Measurements from ENCODE around the gene AFP. TPM values are rescaled to one million over a fixed set of nuclear protein-coding genes. Genes with fewer than 3 reads are reported as not detected.

The AFP gene
- total RNA-seq, 1 experiment from 2014 or later = not detected

DNA sequence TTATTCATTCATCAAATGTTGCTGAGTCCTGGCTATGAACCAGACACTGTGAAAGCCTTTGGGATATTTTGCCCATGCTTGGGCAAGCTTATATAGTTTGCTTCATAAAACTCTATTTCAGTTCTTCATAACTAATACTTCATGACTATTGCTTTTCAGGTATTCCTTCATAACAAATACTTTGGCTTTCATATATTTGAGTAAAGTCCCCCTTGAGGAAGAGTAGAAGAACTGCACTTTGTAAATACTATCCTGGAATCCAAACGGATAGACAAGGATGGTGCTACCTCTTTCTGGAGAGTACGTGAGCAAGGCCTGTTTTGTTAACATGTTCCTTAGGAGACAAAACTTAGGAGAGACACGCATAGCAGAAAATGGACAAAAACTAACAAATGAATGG lies 1.7 kb upstream of the AFP start:
- intact Hi-C loops (cut with micrococcal nuclease; ENCODE audit: unreplicated experiment) = no loop called here
- CTCF ChIA-PET = no interaction called here

DNA sequence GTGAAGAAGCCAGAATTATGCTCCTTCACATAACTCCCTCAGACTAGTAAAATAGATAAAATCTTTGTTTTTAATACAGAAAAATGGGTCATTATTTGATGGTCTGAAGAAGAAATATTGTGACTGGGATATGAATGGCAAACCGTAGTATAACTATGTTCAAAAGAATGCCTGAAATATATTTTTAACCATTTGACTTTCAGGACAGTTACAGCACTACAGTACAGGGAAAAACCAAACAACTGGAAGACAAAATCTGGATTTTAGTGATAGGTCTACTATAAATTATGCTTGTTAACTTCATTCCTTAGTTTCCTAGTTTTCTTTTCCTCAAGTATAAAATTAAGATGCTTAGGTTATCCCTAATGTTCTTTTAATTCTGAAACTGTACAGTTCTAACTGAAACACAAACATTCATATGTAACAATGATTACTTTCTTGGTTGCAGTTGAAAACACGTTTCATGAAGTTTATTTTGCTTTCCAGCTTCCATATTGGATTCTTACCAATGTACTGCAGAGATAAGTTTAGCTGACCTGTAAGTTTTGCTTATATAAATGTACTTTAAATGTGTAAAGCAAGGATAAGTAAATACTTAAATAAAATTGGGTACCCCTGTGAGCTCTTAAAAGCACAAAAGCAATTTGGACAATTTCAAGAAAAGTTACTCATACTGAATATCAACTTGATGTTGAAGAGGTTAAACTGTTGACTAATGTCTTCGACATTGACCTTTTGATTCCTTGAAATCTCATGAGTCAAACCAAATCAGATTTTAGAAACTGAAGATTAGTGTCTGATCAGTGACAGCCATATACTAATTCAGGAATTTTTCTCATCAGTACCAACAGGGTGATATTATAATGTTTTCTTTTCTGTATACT lies 895 bp downstream of the AFP start:
- POLR2A ChIA-PET (ENCODE audit: low non-redundant PET) = no interaction called here

More for the DNA sequence above, 1.7 kb upstream of the AFP start:
- Histone ChIP-seq H3K9me3 (ENCODE audit: low read depth, low read length, poor library complexity, severe bottlenecking) (no peaks in the 10 kb centered on the region), H3K4me3 (ENCODE audit: low read depth, low read length, poor library complexity, severe bottlenecking) (no peak overlapping the region), H3K27ac (ENCODE audit: low read depth, low read length, poor library complexity, severe bottlenecking) (no peak overlapping the region), H3K27me3 (replicated peaks; ENCODE audit: insufficient read depth, low read depth, low read length, poor library complexity) (no peaks in the 10 kb centered on the region), H3K36me3 (ENCODE audit: insufficient read depth, low read length, poor library complexity, severe bottlenecking) (no peaks in the 10 kb centered on the region), H3K4me1 (ENCODE audit: insufficient read depth, low read length, poor library complexity, severe bottlenecking) (no peaks in the 10 kb centered on the region)
- BruUV-seq (replicated peaks) = no TSS peak
- POLR2A ChIA-PET (ENCODE audit: low non-redundant PET) = no interaction called here
- TF ChIP-seq, protein P1, sequence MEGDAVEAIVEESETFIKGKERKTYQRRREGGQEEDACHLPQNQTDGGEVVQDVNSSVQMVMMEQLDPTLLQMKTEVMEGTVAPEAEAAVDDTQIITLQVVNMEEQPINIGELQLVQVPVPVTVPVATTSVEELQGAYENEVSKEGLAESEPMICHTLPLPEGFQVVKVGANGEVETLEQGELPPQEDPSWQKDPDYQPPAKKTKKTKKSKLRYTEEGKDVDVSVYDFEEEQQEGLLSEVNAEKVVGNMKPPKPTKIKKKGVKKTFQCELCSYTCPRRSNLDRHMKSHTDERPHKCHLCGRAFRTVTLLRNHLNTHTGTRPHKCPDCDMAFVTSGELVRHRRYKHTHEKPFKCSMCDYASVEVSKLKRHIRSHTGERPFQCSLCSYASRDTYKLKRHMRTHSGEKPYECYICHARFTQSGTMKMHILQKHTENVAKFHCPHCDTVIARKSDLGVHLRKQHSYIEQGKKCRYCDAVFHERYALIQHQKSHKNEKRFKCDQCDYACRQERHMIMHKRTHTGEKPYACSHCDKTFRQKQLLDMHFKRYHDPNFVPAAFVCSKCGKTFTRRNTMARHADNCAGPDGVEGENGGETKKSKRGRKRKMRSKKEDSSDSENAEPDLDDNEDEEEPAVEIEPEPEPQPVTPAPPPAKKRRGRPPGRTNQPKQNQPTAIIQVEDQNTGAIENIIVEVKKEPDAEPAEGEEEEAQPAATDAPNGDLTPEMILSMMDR (conservative IDR thresholded peaks at IDR 0.05; ENCODE audit: low read depth, low read length) = peak; percentile 34; the same call in 1 of the 2 replicates
- no peak for TF ChIP-seq EZH2 (IDR thresholded peaks at IDR 0.05; ENCODE audit: borderline replicate concordance, low read depth, low read length, poor library complexity, severe bottlenecking)
- DNase-seq (ENCODE audit: low spot score) = peak; percentile 10

DNA sequence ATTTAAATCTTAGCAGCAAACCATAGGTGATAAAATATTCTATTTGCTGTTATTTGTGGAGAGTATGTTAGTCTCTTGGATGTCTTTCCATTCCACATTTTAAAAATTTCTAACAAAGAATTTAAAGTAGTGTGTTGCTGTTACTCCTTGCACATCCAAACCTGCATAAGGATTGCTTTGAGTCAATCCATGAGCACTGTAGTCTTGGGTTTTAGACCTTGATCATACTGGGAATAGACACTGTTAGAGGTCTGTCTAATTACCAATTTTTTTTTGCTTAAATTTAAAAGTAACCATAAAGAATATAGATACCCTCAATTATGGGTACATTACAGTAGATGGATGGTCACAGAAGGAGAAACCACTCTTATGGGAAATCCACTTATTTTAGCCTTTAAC lies 1.5 kb downstream of the AFP start:
- no peaks in the 10 kb centered on the region for H3K27me3 ChIP-seq (replicated peaks; ENCODE audit: insufficient read depth, low read depth, low read length, poor library complexity)
- intact Hi-C loops (cut with micrococcal nuclease; ENCODE audit: unreplicated experiment) = no loop called here
- TF ChIP-seq, protein P1 (conservative IDR thresholded peaks at IDR 0.05; ENCODE audit: low read depth, low read length) = no peak
- TF ChIP-seq EZH2 (IDR thresholded peaks at IDR 0.05; ENCODE audit: borderline replicate concordance, low read depth, low read length, poor library complexity, severe bottlenecking) = no peak
- DNase-seq (ENCODE audit: low spot score) = no peak
- no peak overlapping the region for H3K4me3 ChIP-seq (ENCODE audit: low read depth, low read length, poor library complexity, severe bottlenecking)
- no peaks in the 10 kb centered on the region for H3K4me1 ChIP-seq (ENCODE audit: insufficient read depth, low read length, poor library complexity, severe bottlenecking)
- no peaks in the 10 kb centered on the region for H3K9me3 ChIP-seq (ENCODE audit: low read depth, low read length, poor library complexity, severe bottlenecking)
- no peaks in the 10 kb centered on the region for H3K36me3 ChIP-seq (ENCODE audit: insufficient read depth, low read length, poor library complexity, severe bottlenecking)
- CTCF ChIA-PET = no interaction called here
- no peak overlapping the region for H3K27ac ChIP-seq (ENCODE audit: low read depth, low read length, poor library complexity, severe bottlenecking)
- POLR2A ChIA-PET (ENCODE audit: low non-redundant PET) = no interaction called here
- no TSS peak for BruUV-seq (replicated peaks)

More for the DNA sequence above, 895 bp downstream of the AFP start:
- CTCF ChIA-PET = no interaction called here
- intact Hi-C loops (cut with micrococcal nuclease; ENCODE audit: unreplicated experiment) = no loop called here
- no TSS peak for BruUV-seq (replicated peaks)
- DNase-seq (ENCODE audit: low spot score) = no peak
- no peaks in the 10 kb centered on the region for H3K9me3 ChIP-seq (ENCODE audit: low read depth, low read length, poor library complexity, severe bottlenecking)
- no peak overlapping the region for H3K27ac ChIP-seq (ENCODE audit: low read depth, low read length, poor library complexity, severe bottlenecking)
- no peaks in the 10 kb centered on the region for H3K27me3 ChIP-seq (replicated peaks; ENCODE audit: insufficient read depth, low read depth, low read length, poor library complexity)
- H3K4me3 ChIP-seq (ENCODE audit: low read depth, low read length, poor library complexity, severe bottlenecking) = no peak overlapping the region
- no peak for TF ChIP-seq EZH2 (IDR thresholded peaks at IDR 0.05; ENCODE audit: borderline replicate concordance, low read depth, low read length, poor library complexity, severe bottlenecking)
- TF ChIP-seq, protein P1 (conservative IDR thresholded peaks at IDR 0.05; ENCODE audit: low read depth, low read length) = no peak
- no peaks in the 10 kb centered on the region for H3K4me1 ChIP-seq (ENCODE audit: insufficient read depth, low read length, poor library complexity, severe bottlenecking)
- H3K36me3 ChIP-seq (ENCODE audit: insufficient read depth, low read length, poor library complexity, severe bottlenecking) = no peaks in the 10 kb centered on the region

Data from A673 (cell line).